RCC 7860 (cell line): ENCODE data around the gene SNRNP48.

ENCODE experiments used
- DNase-seq: peaks from one replicate; pipeline ENCODE4 v3.0.0-alpha.2; 2015; ENCODE audit warnings: low spot score
- FAIRE-seq: peaks from 2 replicates; lab custom pipeline; 2012; peaks lifted over from hg19 to GRCh38; lab: Jason Lieb, UNC

Gene SNRNP48

GRCh38 chr6:7589949-7590917 lies at the start of gene SNRNP48:
Gene SNRNP48, plus strand, starts transcription at chr6:7590198. Its CDS starts 60 bp downstream, at chr6:7590258.
- peak; percentile 73 for FAIRE-seq
- peak; percentile 71 for DNase-seq

DNA sequence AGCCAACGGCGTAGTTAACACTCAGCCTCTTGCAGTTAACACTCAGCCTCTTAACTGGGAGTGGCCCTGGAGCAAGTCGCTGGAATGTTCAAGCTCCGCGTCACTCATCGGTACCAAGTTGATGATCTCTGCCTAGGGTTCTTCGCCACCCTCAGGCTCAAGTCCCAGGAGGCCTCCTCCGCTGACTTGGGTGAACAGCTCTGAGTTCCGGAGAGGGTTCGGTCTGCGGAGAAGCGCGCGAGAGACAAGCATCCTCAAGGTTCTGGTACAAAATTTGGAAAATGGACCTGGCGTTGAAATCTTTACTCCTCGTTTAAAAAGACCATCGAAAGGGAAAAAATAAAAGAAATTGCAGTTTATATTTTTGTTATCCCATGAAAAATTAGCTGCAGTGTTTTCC lies 49.4 kb upstream of the SNRNP48 start:
- no peak for FAIRE-seq
- DNase-seq, result no peak

DNA sequence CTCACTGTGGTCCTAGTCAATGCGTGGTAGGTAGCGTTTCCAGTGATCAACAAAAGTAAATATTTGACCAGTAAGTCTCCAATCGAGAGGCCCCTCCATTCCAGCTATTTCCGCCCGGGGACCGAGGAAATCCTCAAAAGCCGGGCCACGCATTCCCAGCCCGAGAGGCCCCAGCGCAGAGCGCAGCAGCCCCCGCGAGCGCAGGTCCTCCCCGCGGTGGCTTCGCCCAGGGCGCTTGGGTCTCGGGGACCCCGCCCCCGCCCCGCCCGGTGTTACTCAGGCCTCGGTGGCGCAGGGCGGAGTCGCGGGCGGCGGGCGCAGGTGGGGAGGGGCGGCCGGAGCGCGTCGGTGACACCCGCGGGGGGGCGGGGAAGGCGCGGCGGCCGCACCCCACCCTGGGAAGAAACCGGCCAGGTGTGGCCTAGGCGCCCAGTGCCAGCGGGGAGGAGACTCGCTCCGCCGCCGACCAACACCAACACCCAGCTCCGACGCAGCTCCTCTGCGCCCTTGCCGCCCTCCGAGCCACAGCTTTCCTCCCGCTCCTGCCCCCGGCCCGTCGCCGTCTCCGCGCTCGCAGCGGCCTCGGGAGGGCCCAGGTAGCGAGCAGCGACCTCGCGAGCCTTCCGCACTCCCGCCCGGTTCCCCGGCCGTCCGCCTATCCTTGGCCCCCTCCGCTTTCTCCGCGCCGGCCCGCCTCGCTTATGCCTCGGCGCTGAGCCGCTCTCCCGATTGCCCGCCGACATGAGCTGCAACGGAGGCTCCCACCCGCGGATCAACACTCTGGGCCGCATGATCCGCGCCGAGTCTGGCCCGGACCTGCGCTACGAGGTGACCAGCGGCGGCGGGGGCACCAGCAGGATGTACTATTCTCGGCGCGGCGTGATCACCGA lies 48.6 kb upstream of the SNRNP48 start, which contains the start of gene DSP:
Gene DSP, plus strand, starts transcription at position 497 of the 890 bp plus-strand sequence. Its CDS starts 245 bp downstream, at position 742.
- DNase-seq (no peak), FAIRE-seq (no peak)

DNA sequence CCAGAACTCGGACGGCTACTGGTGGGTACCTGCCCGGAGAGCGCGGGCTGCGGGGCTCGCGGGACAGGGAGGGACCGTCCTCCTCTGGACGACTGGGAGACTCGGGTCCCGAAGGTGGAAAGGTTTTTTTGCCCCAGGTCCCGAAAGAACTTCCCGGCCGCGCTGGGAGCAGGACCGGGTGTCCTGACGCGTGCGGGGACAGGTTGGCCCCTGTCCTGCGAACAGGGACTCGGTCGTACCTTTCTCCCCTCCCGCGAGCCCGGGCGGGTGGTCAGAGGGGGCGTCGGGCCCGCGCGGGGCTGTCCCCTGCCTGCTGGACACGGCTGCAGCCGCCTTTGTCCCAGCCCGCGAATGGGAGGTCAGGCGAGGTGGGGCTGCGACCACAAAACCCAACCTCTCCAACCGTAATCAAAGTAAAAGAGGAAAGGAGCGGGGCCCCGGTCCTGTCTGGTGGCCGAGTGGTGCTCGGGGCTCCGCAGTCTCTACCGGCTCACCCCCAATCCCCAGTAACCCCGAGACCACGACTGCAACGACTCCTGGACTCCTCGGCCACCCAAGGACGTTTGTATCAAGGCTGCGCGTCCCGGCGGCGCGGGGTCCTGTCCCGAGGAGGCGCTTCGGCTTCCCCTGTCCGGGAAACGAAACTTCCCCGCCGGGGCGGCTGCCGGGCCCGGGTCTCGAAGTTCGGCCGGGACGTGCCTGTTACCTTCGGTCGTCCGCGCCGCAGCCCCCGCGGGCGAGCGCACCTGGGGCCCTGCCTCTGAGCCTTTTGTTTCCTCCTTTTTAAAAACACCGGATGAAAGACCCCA lies 47.7 kb upstream of the SNRNP48 start:
- no peak for FAIRE-seq
- no peak for DNase-seq

DNA sequence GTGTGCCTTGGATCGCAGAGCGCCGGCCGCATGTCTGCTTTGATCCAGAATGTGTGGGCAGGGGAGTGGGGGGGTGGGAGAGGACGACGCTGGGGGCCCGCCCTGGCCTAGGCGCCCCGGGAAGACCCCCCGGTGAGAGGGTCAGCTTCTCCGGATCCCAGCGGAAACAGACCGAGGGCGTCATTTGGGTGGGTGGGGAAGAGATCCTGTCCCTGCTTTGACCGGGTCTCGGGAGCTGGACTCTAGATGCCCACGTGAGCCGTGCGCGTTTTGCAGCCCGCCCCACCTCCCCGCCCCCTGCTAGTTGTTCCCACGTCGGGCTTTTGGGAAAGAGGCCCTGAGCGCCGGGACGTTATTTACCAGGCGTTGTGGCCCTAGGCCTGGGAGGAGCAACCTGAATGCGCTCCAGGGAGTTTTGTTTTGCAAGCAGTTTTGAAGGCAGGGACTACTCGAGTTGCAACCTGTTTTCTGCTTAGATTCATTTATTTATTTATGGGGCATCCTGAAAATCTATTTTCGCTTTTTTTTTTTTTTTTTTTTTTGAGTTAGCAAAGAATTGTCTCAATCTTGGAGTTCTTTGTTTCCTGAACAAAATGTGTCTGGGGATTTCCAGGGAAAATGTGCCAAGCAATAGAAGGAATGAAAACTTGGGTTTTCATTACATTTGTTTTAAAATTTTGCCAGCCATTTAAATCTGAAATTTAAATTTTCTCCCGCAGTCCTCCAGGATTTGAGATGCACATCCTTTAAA lies 46.9 kb upstream of the SNRNP48 start:
- FAIRE-seq (no peak), DNase-seq (no peak)

- DNase-seq (no peak), FAIRE-seq (no peak)
These were observed 46.1 kb upstream of the SNRNP48 start for GRCh38 chr6:7543789-7544424.

GRCh38 chr6:7544597-7544996 lies 45.4 kb upstream of the SNRNP48 start:
- no peak for FAIRE-seq
- DNase-seq, result no peak

DNA sequence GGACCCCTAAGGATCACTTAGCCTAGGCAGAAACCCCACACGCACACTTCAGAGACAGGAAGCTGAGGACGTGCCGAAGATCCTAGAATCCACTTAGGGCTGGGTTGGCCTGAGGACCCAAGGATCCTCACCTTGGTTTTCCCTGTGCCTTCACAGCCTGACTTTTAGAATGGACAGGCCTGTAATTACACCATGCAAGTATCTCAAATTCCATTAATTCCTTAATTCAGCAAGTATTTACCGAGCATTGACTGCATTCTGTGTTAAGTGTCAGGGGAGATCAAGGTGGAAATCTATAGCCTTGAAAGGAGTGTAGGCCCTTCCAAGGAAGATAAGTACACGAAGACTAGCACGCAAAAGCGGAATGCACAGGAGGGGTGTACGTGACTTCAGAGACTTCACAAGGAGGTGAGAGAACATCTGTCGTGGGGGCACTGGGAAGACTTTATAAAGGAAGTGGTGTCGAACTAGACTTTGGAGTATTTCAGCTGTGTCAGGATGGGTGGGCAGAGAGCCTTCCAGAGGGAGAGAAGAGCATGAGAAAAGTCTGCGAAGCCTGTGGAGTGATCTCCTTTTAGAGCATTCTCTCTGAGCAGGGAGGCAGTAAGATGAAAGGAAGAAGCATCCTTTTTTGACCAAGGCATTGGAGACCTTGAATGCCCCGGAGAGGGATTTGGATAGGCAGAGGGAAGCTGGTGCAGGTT lies 44.5 kb upstream of the SNRNP48 start:
- DNase-seq (no peak), FAIRE-seq (no peak)

- FAIRE-seq (no peak), DNase-seq (no peak)
These were observed 44.0 kb upstream of the SNRNP48 start for GRCh38 chr6:7546020-7546369.

DNA sequence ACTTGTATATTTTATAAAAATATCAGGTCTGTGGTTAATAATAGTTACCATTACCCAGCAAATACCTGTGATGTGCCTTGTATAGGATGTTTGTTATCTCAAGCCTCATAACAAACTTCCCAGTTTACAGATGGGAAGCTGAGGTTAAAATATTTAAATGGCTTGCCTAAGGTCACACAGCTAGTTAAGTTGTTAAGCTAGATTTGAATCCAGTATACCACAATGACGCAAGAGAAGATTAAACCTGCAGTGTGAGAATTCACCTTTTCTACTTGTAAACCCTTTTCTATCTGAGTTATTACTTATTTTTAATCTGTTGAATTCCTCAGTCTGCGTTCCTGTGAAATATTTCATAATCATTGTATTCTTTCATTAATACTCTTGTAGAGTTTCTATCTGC lies 43.6 kb upstream of the SNRNP48 start:
- FAIRE-seq (no peak), DNase-seq (no peak)

GRCh38 chr6:7546896-7547295 lies 43.1 kb upstream of the SNRNP48 start:
- no peak for DNase-seq
- no peak for FAIRE-seq

DNA sequence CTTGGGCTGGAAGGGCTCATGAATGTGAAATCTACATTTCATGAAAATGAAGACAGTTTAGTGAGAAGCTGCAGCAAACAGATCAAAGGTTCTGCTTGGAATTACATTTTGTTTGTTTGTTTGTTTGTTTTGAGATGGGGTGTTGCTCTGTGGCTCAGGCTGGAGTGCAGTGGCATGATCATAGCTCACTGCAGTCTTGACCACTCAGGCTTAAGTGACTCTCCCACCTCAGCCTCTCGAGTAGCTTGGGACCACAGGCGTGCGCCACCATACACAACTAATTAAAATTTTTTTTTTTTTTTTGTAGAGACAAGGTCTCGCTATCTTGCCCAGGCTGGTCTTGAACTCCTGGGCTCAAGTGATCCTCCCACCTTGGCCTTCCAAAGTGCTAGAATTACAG lies 42.7 kb upstream of the SNRNP48 start:
- FAIRE-seq (no peak), DNase-seq (no peak)

DNA sequence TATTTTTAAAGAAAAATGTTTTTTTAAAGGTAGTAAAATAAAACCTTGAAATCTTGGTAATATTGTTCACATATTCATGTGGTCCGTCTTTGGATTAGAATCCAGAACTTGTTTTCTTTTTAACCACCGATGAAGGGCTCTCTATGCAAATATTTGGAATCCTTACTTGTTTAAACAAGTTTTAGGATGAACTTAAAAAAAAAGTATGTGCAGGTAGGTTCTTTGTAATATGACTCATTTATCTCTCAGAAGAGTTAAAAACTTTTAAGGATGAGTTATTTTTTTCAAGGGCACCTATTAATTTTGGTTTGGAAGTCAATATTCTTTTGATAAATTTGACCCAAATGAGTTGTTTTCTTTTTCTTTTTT lies 39.6 kb upstream of the SNRNP48 start:
- FAIRE-seq (no peak), DNase-seq (no peak)

DNA sequence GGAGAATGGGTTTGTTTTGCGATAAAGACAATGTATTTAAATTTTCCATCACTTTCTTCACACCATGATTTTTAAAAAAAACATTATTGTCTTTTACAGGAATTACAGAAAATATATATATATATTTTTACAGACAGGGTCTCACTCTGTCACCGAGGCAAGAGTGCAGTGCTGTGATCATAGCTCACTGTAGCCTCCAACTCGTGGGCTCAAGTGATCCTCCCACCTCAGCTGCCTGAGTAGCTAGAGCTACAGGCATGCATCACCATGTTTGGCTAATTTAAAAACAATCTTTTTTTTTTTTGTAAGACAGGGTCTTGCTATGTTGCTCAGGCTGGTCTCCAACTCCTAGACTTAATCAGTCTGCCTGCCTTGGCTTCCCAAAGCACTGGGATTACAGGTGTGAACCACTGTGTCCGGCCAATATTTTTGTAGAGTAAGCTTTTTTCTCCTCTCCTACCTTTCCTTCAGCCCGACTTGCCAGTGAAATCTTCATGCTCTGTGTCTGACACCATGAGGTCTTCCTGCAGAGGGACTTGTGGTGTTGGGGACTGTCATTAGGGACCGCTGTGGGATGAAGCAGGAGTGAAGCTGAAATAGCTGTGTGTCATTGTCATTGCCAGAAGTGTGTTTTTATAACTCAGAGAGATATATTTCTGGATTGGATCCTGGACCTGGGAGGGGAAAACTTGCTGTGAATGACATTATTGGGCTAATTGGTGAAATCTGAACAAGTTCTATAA lies 35.3 kb upstream of the SNRNP48 start:
- no peak for FAIRE-seq
- DNase-seq, result no peak

DNA sequence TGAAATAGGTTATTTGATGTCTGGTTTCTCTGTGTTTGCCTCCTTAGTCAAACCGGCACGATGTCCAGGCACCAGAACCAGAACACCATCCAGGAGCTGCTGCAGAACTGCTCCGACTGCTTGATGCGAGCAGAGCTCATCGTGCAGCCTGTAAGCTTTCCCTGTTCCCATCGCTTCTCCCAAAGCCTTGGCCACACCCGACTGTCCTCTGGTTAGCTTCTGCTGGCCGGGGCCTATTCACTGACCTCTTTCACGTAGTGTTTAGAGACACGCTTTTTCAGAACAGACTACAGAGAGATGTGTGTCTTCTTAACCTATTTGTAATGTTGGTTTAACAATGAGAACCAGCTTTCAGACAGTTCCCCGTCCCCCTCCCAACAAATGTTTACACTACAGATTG lies 34.3 kb upstream of the SNRNP48 start:
- FAIRE-seq, result no peak
- DNase-seq, result no peak

DNA sequence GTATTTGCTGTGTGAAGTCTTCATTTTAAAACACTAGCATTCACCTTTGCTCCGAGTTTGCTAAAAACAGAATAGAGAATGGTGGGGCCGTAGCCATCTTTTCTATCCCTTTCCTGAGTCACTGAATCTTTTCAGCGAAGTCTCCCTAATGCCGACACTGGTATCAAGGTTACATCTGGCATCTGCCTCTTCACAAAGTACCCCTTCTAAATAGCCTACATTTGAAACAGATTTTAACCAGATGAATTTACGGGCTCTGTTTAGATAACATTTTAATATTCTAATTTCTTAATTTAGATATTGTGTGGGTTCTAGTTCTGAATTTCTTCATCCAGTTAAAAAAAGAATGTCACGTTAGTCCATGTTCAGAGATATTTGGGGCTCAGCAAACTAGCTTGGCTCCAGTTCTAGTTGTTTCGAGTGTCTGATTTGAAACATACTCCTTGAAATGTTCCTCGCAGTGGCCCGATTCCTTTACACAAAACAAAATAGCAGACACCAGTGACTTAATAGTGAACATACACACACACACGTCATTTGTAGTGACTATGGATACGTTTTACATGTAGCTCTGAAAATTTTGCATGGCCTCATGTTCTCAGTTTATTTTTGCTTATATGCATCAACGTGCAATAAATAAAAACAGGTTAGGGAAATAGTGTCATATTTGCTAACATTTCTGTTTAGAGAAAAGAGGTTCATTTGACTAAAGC lies 33.4 kb upstream of the SNRNP48 start:
- FAIRE-seq (no peak), DNase-seq (no peak)

DNA sequence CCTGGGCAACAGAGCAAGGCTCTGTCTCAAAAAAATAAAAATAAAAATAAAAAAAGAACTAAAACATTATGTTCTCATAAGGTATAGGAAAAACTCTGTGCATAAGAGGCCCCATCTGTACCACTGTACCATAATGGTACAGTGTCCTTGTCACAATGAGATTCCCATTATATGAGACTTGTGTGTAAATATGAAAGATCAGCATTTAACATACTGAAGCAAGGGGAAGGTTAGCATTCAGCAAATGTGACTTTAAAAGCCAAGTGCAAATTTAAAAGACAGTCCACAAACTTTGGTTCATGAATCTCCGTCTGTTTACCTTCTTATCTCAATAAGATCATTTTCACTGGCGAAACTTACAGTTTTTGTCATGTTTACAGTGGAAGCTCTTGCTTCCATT lies 32.3 kb upstream of the SNRNP48 start:
- DNase-seq (no peak), FAIRE-seq (no peak)

DNA sequence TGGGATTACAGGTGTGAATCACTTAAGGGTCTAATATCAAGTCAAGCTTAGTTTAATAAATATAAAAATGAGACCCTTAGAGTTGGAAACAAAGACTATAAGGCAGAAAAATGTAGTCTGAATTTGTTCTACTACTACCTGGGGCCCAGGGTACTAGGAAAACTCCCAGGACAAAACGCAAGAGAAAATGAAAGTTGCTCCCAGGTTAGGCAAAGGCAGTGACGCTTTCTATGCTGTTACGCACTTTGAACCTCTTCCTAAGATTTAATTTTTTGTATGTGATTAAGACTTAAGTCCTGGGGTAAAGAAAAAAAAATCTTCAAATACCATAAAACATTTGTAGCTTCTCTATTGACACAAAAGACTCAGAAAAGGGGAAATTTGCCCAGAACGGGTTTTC lies 31.2 kb upstream of the SNRNP48 start:
- DNase-seq, result no peak
- no peak for FAIRE-seq
